Stimulated activated CD4-positive, alpha-beta T cell treated with anti-CD3 and anti-CD28 coated beads, TNF-alpha, amount 100 ng/mL, for 1 hour (primary cell): Measurements from ENCODE around the gene HEYL.

Source experiments
- DNase-seq, 3 donors: peaks; one replicate each; pipeline ENCODE4 v3.0.0-alpha.2; 2020; ENCODE audit warnings: low read depth in 3 of 3, low spot score in 1 of 3

HEYL gene

GRCh38 chr1:39668111-39668510, 28.7 kb upstream of the HEYL start:
- DNase-seq = no peak

DNA sequence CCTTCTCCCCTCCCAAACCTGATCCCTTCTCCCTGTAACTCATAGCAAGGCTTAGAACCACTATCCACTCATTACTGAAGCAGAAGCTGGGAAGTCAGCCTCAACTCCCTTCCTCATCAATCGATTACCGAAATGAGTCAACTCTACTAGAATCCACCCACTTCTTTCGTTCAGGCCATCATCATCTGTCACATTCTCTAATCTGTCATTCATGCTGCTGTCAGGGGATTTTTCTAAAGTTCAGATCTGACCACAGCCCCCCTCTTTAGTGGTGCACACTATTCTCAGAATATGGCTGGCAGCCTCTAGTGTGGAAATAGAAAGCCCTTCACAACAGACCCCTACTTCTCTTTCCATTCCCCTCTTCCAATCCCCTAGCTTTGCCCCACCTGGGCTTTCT, 27.3 kb upstream of the HEYL start:
- no peak for DNase-seq

DNA sequence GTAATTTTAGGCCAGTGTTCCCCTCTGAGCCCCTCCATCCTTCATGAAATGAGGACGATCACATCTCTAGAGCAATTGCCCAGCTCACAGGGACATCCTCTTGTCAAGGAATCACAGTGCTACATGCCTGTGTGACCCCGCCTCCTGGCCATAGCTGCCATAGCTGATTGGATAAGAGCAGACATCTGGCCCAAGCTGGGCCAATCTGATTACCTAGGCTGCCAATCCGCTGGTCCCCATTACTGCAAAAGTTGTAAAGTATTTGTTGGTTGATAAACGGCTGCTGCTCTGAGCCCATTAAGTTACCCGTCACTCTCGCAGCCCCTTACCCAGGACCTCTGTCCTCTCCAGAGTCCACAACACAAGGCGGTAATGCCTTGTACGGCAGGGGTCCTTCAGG, 24.1 kb upstream of the HEYL start:
- no peak for DNase-seq

- DNase-seq = no peak
Measured at GRCh38 chr1:39662861-39663260, 23.4 kb upstream of the HEYL start.

DNA sequence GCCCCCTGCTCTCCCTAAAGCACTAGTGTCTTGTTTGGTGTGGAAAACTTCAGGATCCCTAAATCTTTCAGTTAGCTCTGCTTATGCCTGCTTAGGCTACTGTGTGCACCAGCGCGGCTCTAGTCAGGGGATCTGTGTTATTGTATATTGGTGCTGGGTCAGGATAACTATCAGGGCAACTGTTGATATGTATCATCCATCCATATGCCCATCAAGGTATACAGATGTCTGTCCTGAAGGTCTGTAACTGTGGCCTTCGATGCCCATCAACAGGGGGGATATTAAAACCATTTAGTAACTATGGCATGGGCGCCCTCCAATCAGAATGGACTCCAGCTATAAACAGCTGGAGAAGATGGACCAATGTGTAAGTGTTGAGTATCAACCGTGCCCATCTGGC, 20.1 kb upstream of the HEYL start:
- no peak for DNase-seq

- DNase-seq = no peak
Measured at GRCh38 chr1:39659110-39659509, 19.7 kb upstream of the HEYL start.

DNA sequence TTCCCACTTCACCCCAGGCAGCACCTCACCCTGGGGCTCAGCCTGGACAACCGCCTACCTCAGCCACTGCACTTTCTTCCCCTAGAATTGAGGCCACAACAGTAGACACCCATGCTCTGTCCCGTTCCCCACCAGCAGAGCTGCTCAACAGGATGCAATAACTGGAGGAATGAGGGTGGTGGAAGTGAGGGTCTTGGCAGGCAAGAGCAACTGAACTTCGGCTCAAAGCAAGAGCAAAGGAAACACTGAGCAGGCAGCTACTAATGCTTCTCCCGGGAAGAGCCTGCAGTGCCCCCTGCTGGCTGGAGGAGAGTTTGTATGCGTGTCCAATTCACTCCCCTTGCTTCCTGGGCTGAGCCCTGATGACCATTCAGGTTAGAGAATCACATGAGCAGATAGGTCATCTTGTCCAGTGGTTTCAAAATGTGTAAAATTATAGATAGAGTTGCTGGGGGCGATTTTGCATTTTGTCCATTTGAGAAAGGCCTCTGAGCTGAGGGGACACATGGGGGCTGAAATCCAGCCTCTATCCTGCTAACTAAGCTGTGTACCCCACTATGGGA, 18.6 kb upstream of the HEYL start:
- DNase-seq = peak in 2 of 3 donors; percentile 23 to 50

DNA sequence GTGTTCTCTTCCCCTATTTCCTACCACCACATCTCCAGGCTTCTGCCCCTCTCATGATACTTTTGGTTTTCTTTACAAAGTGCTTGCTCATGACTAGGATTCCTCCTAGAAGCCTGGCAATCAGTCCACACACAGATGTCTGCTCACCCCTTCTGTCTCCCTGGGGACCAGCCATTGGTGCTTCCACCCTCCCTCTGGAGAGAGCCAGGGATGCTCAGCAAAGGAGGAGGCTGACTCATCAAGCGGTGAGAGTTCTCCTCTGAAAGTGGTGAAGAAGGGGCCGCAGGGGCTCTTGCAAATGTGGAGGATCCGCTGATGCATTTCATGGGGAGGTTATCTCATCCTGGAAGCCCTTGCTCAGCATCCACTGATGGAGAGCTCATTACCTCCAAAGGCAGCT, 18.0 kb upstream of the HEYL start:
- no peak for DNase-seq

DNA sequence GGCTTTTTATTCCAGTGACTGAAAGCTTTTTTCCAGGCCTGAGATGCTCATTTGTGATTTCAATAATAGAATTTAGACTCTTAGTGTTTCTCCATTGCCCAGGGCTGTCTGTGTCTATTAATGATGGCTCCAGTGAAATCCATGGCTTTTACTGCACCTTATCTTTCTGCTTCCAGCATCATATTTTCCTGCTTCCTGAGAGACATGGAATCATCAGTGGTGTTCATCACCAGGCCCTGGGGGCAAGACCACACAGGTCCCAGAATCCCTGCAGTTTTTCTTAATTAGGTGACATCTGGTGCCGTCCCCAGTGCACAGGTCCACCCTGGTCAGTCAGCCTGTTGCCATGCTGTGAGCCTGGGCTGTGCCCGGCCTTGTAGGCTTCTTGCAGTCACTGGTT, 16.9 kb upstream of the HEYL start:
- DNase-seq = no peak

GRCh38 chr1:39655578-39656268, 16.3 kb upstream of the HEYL start:
- DNase-seq = no peak

DNA sequence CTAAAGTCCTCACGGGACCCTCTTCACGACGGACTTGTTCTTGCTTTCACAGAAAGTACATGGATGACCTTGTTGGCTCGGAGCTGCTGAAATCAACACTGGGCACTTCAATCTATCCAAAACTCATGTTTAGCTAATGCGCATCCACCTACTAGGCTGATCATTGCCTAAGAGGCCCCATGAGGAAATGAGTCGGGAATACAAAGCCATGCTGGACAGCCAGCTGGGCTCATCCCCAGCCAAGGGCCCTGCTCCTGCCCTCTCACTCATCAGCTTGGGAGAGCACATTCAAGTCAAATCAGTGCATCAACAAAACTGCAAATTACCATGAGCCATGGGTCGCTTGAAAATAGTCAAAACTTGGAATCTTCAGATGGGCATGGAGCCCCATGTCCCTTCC, 14.8 kb upstream of the HEYL start:
- no peak for DNase-seq

- DNase-seq = peak; percentile 45 to 59 (median 52)
Measured at GRCh38 chr1:39653546-39654031, 14.1 kb upstream of the HEYL start.

- DNase-seq = no peak
Measured at GRCh38 chr1:39652554-39652953, 13.1 kb upstream of the HEYL start.

DNA sequence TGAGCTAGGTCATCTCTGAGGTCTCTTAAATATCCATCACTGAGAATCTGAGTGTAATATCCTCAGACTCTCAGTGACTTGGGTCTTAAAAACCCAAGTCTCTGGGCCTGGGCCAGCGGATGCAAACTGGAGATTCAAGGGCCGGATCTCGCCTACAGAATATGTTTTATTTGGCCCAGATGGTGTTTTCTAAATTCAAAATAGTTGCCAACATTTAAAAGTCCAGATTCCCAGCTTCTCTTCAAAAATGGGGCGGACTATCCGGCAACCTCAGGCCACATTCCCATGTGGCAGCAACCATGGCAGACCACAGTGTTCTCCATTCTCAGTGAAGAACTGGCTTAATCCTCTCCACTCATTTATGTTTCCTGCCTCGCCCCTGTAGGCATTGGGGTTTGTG, 12.7 kb upstream of the HEYL start:
- DNase-seq = no peak

GRCh38 chr1:39650431-39650830, 11.0 kb upstream of the HEYL start:
- DNase-seq = no peak

GRCh38 chr1:39649636-39650185, 10.3 kb upstream of the HEYL start:
- DNase-seq = no peak

- no peak for DNase-seq
Measured at GRCh38 chr1:39648496-39648895, 9.1 kb upstream of the HEYL start.

DNA sequence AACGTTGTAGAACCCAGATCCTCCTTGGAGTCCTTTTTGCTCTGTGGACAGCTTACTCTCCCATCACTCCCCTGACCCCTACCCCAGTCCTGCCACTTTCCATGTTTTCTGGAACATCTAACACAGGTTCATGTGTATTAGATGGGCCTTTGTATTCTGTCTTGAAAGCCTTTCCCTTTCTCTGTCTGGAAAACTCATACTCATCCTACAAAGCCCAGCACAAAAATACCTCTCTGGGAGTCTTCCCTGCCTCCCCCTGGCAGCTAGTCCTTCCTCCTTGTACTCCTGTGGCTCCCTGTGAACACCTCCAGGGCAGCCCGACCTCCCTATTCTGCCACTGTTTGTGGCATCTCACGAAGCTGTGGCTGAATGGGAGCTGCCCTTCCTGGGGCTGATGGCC, 7.8 kb upstream of the HEYL start:
- DNase-seq = no peak

DNA sequence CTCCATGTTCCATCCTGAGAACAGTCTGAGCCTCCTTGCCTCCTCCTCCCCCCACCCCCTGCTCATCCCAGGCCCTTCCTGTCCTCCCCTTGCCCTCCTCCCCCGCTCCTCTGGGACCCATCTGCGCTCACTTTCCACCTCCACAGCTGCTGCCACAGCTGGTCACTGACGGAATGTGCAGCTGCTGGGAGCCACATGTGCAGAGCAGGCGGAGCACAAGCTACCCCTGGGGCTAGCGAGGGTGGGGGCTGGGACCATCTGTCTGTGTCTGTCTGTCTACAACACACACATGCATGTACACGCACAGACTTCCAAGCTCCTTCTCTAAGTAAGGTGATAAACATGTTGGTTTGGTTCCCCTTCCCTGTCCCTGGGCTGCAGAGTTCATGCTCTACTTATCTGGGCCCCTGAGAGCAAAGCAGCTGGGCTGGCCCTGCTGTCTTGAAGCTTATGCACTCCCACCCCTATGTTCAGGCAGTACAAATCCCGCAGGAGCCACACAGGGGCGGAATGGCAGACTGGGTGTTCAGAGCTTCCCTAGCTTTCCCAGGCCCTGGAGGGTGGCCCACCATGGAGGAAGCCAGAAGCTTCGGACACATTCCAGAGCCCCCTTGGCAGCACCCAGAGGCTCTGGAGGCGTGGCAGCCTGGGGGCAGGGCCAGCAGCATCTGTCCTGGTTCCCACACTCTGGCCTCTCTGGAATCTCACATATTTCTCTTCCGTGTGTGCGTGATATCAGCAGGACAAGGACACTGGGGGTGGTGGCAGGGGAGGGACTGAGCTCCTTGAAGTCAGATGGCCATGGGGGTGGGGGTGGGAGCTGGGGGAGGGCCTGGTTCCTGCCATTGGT, 7.0 kb upstream of the HEYL start:
- no peak for DNase-seq

DNA sequence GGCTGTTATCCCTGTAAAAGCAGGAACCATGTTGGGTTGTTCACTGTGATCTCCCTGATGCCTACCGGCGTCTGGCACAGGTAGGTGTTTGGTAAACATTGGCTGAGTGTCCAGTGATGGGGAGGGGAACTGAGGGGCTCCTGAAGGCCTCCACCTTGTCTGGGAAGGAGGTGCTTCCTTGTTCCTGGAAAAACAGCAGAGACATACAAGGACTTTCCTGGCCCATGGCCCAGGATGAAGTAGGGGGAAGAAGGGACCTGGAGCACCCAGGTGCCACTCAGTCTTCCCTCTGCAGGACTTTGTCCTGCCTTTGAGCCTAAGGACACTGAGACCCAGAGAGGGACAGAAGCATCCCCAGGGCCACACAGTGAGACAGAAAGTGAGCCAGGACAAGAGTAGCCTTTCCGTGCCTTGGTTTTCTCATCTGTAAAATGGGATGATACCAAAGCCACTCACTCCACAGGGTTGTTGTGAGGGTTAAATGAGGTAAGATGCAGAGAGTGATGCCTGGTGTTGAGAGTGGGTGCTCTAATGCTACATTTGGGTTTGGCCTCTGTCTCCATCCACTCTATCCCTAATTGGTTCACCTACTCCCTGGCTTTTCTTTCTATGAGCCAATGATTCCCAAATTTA, 6.1 kb upstream of the HEYL start:
- no peak for DNase-seq

DNA sequence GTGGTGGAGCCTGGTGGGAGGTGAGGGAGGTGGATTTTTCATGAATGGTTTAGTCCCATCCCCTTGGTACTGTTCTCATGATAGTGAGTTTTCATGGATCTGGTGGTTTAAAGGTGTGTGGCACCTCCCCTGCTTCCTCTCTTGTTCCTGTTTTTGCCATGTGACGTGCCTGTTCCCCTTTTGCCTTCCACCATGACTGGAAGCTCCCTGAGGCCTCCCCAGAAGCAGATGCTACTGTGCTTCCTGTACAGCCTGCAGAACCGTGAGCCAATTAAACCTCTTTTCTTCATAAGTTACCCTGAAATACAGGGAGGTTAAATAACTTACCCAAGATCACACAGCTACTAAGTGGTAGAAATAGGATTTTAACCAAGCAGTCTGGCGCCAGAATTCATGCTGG, 4.3 kb upstream of the HEYL start:
- no peak for DNase-seq
